ENCODE measurements around the gene EDEM3.
"Not testable (repeated sequence)": the region's sequence is repeated elsewhere in the genome, so short reads cannot be mapped to it uniquely, and the experiment has no call there.

The EDEM3 gene

DNA sequence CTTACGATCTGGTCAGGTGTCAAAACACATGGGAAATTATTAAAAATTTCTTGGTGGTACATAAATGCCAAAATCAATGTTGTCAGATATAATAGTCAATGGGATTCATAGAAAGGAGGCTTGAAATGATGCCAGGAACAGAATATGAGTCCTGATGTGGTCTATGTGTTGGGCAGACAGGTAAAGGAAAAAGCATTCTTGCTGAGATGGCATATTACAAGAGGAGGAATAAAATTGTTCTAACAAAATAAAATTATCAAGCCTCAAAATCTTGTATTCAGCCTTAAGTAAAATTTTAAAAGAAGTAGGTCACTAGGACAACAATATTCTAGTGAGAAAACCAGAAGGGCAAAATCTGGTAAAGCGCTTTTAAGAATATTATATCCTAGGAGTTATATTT, 30.9 kb upstream of the EDEM3 start:
- no peak for DNase-seq (ENCODE audit: low read depth in 1 of 2, low spot score in 1 of 2)
- no peak overlapping the region for H3K4me3 ChIP-seq (replicated peaks; ENCODE audit: insufficient read depth, low read length)
- H3K27me3 ChIP-seq (ENCODE audit: insufficient read depth, poor library complexity, severe bottlenecking), result no peaks in the 10 kb centered on the region
- TF ChIP-seq SPI1 (IDR thresholded peaks at IDR 0.05; ENCODE audit: borderline replicate concordance, low read depth) (no peak), GABPA (IDR thresholded peaks at IDR 0.05; ENCODE audit: low read depth) (no peak), POLR2AphosphoS5 (IDR thresholded peaks at IDR 0.05; ENCODE audit: low read depth) (no peak)
- TF ChIP-seq, protein P1, sequence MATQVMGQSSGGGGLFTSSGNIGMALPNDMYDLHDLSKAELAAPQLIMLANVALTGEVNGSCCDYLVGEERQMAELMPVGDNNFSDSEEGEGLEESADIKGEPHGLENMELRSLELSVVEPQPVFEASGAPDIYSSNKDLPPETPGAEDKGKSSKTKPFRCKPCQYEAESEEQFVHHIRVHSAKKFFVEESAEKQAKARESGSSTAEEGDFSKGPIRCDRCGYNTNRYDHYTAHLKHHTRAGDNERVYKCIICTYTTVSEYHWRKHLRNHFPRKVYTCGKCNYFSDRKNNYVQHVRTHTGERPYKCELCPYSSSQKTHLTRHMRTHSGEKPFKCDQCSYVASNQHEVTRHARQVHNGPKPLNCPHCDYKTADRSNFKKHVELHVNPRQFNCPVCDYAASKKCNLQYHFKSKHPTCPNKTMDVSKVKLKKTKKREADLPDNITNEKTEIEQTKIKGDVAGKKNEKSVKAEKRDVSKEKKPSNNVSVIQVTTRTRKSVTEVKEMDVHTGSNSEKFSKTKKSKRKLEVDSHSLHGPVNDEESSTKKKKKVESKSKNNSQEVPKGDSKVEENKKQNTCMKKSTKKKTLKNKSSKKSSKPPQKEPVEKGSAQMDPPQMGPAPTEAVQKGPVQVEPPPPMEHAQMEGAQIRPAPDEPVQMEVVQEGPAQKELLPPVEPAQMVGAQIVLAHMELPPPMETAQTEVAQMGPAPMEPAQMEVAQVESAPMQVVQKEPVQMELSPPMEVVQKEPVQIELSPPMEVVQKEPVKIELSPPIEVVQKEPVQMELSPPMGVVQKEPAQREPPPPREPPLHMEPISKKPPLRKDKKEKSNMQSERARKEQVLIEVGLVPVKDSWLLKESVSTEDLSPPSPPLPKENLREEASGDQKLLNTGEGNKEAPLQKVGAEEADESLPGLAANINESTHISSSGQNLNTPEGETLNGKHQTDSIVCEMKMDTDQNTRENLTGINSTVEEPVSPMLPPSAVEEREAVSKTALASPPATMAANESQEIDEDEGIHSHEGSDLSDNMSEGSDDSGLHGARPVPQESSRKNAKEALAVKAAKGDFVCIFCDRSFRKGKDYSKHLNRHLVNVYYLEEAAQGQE (IDR thresholded peaks at IDR 0.05; ENCODE audit: insufficient replicate concordance, low read depth), result no peak
- TF ChIP-seq, protein P2, sequence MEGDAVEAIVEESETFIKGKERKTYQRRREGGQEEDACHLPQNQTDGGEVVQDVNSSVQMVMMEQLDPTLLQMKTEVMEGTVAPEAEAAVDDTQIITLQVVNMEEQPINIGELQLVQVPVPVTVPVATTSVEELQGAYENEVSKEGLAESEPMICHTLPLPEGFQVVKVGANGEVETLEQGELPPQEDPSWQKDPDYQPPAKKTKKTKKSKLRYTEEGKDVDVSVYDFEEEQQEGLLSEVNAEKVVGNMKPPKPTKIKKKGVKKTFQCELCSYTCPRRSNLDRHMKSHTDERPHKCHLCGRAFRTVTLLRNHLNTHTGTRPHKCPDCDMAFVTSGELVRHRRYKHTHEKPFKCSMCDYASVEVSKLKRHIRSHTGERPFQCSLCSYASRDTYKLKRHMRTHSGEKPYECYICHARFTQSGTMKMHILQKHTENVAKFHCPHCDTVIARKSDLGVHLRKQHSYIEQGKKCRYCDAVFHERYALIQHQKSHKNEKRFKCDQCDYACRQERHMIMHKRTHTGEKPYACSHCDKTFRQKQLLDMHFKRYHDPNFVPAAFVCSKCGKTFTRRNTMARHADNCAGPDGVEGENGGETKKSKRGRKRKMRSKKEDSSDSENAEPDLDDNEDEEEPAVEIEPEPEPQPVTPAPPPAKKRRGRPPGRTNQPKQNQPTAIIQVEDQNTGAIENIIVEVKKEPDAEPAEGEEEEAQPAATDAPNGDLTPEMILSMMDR (IDR thresholded peaks at IDR 0.05; ENCODE audit: insufficient read depth, low read length), result no peak
- H3K27ac ChIP-seq (replicated peaks), result no peak overlapping the region

DNA sequence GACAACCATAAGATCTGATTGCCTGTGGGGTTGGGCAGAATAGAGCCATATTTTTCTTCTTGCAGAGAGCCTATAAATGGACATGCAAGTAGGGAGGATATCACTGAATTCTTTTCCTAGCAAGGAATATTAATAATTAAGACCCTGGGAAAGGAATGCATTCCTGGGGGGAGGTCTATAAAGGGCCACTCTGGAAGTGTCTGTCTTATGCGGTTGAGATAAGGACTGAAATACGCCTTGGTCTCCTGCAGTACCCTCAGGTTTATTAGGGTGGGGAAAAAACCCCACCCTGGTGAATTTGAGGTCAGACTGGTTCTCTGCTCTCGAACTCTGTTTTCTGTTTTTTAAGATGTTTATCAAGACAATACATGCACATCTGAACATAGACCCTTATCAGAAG, 29.1 kb upstream of the EDEM3 start:
- not testable (repeated sequence) for H3K27me3 ChIP-seq (ENCODE audit: insufficient read depth, poor library complexity, severe bottlenecking); DNase-seq (ENCODE audit: low read depth in 1 of 2, low spot score in 1 of 2); H3K27ac ChIP-seq (replicated peaks); H3K4me3 ChIP-seq (replicated peaks; ENCODE audit: insufficient read depth, low read length)

DNA sequence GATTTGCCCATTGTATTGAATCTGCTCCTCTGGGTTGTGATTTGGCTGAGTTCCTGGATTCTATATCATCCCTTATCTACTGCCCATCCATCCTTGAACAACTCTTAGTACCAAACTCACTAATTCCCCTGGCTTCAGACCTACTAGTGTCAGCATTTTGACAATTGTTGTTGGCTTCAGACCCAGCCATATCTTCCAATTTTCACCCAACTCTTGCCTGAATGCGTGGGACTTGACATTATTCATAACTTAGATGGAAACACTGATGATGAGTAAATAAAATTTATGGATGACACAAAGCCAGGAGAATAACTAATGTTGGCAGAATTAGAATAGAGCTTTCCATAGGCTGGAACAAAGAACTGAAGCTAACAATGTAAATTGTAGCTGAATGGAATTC, 27.3 kb upstream of the EDEM3 start:
- TF ChIP-seq, protein P2 (IDR thresholded peaks at IDR 0.05; ENCODE audit: insufficient read depth, low read length), result no peak
- TF ChIP-seq POLR2AphosphoS5 (IDR thresholded peaks at IDR 0.05; ENCODE audit: low read depth) (no peak), GABPA (IDR thresholded peaks at IDR 0.05; ENCODE audit: low read depth) (no peak), SPI1 (IDR thresholded peaks at IDR 0.05; ENCODE audit: borderline replicate concordance, low read depth) (no peak)
- TF ChIP-seq, protein P1 (IDR thresholded peaks at IDR 0.05; ENCODE audit: insufficient replicate concordance, low read depth), result no peak
- Histone ChIP-seq H3K27ac (replicated peaks) (no peak overlapping the region), H3K27me3 (ENCODE audit: insufficient read depth, poor library complexity, severe bottlenecking) (no peaks in the 10 kb centered on the region), H3K4me3 (replicated peaks; ENCODE audit: insufficient read depth, low read length) (no peak overlapping the region)
- DNase-seq (ENCODE audit: low read depth in 1 of 2, low spot score in 1 of 2), result no peak

DNA sequence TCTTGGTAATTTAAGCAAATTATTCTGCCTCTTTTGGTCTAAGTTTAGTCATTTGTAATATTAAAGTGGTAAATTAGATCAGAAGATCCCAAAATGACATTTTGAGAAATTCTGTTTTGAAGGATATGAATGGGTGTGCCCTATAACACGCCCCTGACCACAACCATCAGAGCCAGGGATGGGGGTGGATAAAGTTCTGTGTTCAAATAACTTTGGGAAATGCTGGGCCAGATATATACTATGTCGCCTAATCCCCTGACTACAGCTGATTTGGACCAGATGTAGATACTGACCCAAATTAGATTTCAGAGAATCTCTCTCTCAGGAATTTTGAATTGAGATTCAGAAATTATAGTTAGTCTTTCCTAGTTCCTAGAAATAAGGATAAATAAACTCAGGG, 21.2 kb upstream of the EDEM3 start:
- H3K27ac ChIP-seq (replicated peaks), result no peak overlapping the region
- H3K4me3 ChIP-seq (replicated peaks; ENCODE audit: insufficient read depth, low read length), result no peak overlapping the region
- no peaks in the 10 kb centered on the region for H3K27me3 ChIP-seq (ENCODE audit: insufficient read depth, poor library complexity, severe bottlenecking)
- TF ChIP-seq, protein P2 (IDR thresholded peaks at IDR 0.05; ENCODE audit: insufficient read depth, low read length), result no peak
- no peak for TF ChIP-seq GABPA (IDR thresholded peaks at IDR 0.05; ENCODE audit: low read depth)
- TF ChIP-seq POLR2AphosphoS5 (IDR thresholded peaks at IDR 0.05; ENCODE audit: low read depth), result no peak
- TF ChIP-seq, protein P1 (IDR thresholded peaks at IDR 0.05; ENCODE audit: insufficient replicate concordance, low read depth), result no peak
- TF ChIP-seq SPI1 (IDR thresholded peaks at IDR 0.05; ENCODE audit: borderline replicate concordance, low read depth), result no peak
- DNase-seq (ENCODE audit: low read depth in 1 of 2, low spot score in 1 of 2), result no peak
